GM21360 (cell line): Measurements from ENCODE around the gene IGSF21.

ENCODE experiments used
- ATAC-seq: cut with Tn5 transposase; IDR thresholded peaks from one replicate; pipeline ENCODE4 v1.9.1; 2021; ENCODE audit warnings: mild to moderate bottlenecking, moderate library complexity; ENCODE audit not compliant: unreplicated experiment

IGSF21 gene

DNA sequence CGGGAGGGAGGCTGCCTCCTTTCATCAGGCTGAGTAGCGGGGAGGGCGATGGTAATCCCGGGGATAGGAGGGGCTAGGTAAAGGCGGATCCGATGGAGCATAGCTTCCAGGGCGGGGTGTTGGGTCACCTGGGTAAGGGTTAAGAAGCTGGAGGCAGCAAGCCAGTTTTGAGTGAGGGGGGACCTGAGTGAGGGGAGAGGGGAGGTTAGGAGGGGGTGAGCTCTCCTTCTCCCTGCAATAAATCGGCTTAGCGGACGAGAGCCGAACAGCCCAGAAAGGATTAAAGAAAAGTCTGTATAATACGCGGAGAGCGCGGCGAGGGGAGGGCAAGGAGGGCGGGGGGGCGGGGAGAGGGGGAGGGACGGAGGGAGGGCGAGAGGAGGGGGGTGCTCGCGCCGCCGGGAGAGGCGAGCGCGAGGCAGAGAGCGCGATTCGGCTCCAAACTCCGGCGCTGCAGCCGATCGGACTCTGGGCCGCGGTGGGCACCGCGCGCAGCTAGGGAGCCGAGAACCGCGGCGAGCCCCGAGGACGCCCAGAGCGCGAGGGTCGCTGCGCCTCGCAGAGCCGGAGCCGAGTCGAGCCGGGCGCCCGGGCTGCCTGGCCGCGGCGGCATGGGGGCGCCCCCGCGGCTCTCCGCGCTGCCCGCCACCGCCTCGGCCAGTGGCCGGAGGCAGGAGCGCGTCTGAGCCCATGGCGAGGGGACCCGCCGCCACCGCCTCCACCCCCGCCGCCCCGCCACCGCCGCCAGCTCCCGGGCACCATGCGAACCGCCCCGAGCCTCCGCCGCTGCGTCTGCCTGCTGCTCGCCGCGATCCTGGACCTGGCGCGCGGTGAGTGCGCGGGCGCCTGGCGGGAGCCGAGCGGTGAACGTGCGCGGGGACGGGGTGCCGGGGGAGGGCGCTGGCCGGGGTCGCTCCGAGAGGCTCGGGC lies at the start of gene IGSF21:
TSS of gene IGSF21 (plus strand) at position 430 of the 930 bp plus-strand sequence. CDS start at position 761, 331 bp downstream.
- no peak for ATAC-seq

DNA sequence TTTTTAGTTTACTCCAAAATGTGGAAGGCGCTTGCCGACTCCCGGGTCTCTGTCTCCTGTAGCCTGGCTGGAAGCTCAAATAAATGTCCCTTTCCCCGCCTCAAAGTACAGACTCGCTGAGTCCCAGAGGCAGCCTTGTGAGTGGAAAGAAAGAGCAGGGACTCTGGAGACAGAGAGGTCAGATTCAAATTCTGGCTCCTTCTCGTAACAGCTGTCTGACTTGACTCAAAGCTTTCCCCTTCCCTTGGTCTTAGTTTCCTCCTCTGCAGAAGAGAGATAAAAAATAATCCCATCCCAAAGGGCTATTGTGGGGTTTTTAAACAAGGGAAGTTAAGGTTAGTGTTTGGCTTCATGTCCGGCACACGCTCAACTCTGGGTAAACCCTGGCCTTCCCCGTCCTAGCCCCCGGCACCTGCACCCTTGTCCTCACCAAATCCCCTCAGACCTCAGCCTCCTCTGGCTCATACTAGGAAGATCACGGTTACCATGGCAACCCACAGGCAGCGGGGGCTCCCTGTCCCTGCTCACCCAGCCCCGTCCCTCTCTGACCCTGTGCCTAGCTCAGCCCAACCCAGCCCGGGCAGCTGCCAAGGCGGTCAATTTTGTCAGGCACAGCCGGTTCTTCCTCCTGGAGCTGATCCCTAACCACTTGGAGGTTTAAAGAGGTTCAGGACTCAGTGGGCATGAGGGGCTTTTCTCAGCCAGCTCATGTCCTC lies 49.2 kb upstream of the IGSF21 start:
- ATAC-seq: no peak

DNA sequence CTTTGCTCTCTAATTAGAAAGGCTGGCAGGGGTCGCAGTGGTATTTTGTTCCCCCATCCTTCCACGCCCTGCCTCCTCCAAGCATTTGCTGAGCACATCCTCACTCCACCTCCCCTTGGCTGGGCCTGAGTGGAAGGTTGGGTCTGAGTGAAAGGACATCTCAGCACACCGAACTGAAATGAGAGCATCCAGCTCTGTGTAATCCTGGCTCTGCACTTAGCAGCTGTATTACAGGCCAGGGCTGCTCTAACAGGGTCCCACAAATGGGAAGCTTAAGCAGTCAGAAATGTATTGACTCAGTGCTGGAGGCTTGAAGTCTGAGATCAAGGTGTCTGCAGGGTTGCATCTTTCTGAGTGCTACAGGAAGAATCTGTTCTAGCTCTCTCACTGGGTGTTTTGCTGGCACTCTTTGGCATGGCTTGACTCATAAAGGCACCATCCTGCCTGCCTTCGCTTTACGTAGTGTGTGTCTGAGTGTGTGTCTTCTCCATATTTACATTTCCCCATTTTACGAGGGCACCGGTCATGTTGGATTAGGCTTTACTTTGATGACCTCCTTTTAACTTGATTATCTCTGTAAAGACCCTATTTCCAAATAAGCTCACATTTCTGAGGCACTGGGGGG lies 48.5 kb upstream of the IGSF21 start:
- no peak for ATAC-seq

DNA sequence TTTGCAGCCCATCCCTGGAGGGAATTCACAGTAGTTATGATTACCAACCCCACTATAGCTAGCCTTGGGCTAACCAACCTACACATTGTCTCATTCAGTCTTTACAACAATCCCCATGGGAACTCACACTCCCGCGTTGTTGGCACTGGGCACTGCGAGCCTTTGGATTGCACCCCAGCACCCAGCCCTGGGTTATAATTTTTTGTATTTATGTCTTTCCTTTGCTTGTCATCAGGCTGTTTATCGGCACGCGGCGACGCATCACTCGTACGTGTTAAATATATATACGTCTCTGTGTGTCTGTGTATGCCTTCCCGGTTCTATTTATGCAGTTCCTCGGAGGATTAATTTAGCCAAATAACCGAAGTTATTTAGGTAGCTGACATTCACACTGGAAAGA lies 47.2 kb upstream of the IGSF21 start:
- ATAC-seq: no peak

DNA sequence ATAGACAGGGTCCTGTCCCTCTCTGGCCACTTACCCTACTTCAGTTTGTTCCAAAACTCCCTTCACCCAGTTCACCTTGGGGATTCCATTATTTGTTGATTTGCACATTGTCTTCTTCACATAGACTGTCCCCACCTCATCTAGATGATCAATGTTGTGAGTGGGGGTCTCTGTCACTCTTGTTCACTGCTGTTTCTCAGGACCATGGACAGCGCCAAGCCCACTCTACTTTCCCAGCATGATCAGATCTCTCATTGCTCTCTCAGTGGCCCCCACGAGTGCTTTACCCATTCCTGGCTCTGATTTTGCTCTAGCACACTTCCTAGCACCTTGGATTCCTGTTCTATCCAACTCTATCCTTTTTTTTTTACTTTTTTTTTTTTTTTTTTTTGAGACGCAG lies 45.4 kb upstream of the IGSF21 start:
- ATAC-seq: no peak

DNA sequence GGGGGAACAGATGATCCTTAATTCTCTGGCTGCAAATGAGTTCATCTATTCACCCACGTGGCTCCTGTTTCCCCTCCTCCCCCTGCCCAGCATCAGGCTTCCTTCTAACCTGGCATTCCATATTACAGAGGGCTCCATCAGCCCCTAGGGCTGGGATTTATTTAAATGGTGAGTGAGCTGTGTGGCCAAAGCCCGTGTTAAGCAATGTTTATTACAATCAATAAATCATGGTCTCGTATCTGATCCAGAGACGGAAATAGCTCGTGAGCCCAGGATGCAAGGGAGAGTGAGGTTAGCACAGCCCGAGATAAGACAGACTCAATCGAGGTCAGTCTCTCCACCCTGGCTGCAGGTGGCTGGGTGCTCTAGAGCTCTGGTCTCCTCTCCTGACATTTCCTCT lies 43.1 kb upstream of the IGSF21 start:
- ATAC-seq: no peak

DNA sequence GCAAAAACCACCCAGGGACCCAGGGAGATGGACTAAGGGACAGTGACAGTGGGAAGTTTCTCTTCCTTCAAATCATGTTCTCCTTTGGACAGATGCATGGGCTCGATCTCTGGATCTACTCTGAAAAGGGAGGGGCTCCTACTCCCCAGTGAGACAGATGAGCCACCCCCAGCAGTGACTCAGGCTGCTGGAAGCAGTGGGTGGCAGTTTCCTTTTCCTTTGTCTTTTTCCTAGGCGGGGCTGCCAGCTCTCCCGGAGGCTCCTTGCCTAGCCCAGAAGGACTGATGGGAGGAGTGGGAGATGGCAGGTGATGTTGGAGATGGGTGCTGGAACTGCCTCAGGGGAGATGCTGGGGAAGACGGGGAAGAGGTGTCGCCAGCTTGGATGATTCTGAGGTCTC lies 41.0 kb upstream of the IGSF21 start:
- no peak for ATAC-seq

DNA sequence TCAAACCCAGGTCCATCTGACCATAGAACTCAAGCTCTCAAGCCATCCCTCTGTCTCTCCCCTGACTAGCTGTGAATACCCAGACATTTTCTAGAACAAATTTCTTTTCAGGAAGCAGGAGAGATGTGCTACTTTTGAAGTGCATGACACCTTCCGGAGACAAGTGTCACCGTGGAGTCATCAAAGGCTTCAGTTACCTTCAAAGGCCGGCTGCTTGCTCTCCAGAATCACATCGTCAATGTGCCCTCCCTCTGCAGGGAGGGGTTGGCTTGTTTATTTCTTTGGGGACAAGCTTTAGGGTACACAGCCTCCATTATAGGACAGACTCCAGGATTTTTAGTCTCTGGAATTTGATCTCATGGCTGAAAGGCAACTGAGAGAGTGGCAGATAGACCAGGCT lies 37.7 kb upstream of the IGSF21 start:
- no peak for ATAC-seq

DNA sequence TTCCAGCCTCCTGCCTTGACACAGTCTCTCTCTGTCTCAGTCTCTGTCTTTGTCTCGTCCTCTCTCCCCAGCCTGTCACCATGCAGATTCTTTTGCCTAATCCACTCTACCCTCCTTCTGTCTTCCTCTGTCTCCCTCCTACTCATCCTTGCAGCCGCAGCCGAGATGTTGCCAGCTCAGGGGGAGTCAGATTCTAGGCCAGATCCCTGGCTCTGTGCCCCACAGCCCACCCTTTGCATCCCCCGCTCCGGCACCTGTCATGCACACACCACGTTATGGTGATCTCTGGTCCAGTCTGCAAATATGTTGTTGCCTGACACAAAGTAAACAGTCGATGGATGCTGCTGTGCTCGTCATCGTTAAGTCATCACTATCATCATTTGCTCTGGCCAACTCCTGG lies 35.5 kb upstream of the IGSF21 start:
- ATAC-seq: no peak

DNA sequence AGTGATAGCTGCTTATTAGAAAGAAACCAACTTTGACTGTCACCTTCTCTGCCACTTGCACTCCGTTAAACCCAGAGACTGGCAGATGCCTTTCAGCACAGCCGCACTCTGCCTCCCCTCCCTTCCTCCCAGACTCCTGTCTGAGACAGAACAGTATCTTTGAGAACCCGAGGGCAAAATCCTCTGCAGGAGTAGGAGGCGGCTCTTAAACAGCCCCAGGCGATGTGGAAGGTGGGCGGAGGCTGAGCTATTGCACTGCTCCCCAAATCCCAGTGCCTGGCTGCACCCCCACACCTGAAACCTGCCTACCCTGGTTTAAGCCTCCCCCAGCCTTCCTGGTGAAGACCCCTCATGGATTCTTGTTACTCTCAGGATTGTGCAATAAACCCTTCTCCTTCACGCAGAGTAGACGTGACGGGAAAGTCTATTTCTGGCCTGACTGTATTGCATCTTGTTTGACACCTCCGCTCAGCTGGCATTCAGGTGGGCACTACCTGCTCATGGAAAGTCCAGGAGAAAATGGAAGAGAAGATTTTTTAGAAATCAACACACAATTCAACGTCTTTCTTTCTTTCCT lies 34.4 kb upstream of the IGSF21 start:
- no peak for ATAC-seq

DNA sequence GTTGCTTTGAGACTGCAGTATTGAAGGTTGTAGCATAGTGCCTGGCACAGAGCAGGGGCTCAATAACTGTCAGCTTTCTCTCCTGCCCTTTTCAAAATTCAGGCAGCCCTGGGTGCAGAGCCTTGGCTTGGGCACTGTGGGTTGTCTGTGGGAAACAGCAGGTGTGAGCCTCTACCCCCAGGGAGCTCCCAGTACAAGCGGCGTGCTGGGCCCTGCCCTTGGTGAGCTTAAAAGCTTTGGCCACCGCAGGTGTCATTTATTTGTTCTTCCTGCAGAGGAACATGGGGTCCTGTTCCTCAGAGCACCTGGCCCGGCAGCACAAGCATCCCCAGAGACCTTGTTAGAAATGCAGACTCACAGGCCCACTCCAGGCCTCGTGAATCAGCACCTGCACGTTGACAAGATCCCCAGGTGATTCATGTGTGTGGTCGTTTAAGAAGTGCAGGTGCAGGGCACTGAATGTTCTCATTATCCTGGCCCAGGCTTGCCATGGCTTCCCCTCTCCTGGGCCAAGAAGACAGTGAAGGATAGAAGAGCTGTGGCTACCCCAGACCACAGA lies 29.9 kb upstream of the IGSF21 start:
- no peak for ATAC-seq

DNA sequence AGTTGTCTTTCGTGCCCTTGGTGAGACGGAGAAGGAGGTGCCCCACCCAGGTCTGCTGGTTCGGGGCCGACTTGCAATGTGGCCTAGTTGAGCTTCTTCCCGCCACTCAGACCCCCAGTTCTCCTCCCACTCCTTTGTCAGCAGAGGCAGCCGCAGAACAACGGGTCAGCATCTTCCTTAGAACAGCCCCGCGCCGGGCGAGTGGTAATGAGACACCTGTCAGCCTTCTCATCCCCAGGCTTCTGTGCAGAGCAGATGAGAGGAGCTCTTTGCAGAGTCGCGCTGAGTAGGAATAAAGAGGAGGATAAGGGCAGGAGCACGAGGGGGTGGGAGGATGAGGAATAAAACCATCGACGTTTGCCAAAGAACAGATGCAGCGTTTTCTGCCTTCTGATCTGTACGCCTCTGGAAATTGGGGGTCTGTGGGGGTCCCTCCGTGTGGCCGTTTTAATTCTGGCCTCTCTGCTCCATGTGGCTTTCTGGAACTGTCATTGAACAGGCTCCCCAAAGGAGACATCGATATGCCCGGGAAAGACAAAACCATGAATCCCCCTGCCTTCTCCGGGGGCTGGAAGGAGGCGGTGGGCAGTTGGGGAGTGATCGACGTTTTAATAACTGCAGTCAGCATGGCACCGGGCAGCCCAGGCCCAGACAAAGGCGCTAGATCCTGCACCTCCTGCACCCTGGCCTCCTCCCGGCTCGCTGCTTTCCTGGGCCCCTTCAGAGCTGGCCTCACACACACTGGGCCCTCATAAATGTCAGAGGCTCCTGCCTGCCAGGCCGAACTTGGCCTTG lies 27.5 kb upstream of the IGSF21 start:
- ATAC-seq: no peak

DNA sequence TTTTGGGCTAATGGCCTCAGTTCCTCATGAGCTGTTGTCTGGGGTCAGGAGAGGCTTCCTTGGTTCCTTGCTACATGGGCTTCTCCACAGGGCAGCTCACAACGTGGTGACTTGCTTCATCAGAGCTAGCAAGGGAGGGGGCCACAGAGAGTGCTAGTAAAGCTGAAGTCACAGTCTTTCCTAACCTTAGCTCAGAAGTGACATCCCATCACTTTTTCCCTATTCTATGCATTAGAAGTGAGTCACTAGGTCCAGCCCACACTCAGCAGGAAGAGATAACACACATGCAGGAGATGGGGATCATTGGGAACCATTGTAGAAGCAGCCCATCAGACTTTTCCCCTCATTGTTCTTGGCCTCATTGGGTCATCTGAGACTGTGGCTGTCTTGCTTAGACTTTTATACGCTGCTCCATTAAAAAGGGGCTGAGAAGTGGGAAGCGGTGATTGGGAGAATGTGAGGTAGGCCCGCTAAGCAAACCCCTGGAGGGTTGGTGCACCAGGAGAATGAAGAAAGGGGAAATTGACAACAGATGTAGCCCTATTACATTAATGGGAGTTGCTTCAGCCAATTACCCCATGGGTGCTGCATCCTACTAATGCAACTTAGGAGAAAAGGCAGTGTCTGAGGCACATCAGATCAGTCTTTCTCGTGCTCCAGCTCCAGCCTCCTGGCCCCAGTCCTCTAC lies 22.1 kb upstream of the IGSF21 start:
- ATAC-seq: no peak

DNA sequence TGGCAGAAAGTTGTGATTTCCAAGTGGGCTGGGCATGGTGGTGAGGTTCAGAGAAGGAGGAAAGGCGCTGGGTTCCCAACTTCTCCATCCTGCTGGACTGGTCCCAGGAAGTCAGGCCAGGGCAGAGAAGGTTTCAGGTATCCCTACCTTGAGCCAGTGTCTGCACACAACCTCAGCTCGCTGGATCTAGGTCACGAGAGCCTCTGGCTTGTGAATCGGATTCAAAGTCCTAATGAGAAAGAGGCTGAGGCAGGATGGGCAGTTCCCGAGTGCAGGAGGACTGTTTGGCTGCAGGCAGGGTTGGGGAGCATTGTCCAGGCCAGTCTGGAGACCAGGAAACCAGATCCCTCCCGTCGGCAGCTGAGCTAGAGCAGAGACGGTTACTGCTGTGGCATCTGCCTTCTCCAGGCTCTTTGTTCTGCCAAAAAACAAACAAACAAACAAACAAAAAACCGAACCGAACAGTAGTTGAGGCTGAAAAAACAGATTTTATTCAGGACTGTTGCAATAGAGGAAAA lies 19.5 kb upstream of the IGSF21 start:
- ATAC-seq: no peak

DNA sequence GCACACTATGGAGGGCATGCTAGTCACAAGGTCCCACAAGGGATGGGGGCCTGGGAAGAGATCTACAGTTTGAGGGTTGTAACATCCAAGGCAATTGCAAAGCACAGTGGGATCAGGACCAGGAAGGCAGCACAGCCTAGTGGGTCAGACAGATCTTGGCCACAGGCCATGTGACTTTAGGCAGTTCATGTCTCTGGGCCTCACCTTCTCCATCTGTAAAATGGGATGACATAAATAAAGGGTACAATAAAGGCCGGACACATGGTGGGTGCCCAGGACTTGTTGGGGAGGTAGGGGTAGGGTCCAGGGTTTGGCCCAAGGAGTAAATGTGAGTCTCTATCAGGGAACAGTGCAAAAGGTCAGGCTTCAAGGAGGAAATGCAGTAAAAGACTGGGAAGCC lies 18.1 kb upstream of the IGSF21 start:
- no peak for ATAC-seq

DNA sequence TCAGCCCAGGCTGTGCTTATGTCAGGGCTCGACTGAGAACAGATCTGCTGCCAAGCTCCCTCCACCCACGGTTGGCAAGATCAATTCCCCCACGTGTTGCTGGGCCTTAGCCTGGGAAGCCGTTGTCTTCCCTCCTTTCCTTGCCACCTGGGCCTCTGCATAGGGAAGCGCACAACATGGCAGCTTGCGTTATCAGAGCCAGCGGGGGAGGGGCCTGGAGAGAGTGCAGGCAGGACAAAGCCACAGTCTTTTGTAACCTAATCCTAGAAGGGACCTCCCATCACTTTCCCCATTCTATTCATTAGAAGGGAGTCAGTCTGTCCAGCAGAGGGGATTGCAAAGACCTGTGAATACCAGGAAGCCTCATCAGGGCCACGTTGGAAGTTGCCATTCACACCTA lies 17.0 kb upstream of the IGSF21 start:
- ATAC-seq: no peak

DNA sequence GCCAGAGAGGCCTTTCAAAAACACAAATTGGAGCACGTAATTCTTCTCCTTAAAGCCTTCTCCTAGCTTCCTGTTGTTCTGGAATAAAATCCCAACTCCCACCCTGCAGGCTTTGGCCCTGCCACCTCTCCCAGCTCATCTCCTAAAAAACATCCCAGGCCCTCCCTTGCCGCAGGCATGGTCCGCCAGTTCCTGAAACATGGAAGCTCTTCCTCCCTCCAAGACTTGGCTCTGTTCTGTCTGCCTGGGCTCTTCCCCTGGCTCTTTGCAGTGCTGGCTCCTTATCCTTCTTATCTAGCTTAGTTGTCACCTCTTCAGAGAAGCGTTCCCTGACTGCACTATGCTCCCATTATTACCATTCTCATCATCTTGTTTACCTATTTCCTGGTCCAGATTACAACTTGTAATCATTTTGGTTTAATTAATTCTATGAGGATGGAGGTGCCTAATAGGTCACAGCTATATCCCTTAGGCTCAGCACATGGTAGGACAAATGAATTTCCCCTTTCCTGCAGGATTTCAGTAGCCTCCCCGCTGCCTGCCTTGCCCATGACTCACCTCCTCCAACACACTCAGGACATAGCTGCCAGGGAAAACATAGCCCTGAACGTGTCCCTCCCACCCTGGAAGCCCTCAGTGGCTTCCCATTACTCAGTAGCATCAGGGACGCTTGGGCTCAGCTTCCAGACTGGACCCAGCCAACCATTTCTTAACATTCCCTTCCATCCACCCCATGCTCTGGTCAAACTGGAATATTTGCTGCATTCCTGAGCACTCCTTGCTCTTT lies 15.7 kb upstream of the IGSF21 start:
- no peak for ATAC-seq

DNA sequence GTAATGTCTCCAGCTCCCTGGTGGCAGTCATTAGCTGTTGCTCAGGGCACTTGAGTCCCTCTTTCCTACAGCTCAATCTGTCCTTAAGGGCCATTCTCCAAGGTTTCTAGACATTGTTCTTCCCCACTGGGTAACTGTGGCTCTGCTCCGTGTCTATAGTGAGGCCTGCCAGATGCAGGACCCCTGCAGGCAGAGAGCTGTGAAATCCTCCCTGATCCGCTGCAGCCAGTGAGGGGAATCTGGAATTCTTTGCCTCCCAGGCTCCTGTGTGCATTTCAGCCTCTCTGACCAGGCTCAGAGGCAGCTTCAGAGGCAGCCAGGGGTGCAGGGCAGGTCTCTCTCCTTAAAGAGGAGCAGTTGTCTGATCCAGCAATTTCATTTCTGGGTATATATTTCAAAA lies 14.4 kb upstream of the IGSF21 start:
- ATAC-seq: no peak

DNA sequence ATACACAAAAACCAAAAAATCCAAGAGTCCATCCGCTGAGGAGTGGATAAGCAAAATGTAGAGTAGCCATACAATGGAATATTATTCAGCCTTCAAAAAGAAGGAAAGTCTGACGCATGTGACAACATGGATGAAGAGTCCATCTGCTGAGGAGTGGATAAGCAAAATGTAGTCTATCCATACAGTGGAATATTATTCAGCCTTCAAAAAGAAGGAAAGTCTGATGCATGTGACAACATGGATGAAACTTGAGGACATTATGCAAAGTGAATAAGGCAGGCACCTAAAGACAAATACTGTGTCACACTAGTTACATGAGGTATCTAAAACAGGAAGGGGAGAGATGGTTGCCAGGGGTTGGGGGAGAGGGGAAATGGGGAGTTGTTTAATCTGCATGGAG lies 14.0 kb upstream of the IGSF21 start:
- no peak for ATAC-seq
